GM19452 (cell line): ENCODE data around the gene GSC2.

Experiments
- ATAC-seq: cut with Tn5 transposase; IDR thresholded peaks from one replicate; pipeline ENCODE4 v1.9.1; 2021; ENCODE audit not compliant: unreplicated experiment

Gene GSC2

DNA sequence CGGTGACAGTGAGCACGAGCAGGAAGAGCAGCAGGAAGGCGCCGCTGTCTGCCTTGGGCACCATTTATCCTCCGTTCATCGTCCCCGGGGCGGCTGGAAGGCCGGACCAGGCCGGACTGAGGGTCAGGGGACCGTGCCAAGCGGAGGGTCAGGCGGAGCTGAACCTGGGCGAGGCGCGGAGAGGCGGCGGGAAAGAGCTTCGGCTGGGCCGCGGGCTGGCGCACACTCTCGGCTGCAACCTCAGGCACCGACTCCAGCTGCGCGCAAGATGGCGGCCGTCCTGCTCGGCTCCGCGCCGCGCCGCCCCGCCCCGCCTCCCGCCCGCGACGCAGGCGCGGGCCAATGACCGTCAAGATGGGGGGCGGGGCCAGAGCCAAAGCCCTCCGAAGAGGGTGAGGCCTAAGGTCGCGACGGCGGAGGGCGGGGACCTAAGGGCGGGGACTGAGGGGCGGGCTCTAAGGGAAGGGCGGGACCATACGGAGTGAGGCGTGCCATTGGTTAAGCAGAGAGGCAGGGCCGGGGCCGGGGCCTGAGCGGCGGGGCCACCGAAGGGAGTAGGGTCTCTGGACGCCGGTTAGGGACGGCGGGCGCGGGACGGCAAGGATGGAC is 27.8 kb downstream of the GSC2 start, which contains the start of gene DGCR2:
Gene DGCR2 (minus strand): TSS at position 270 of the 609 bp plus-strand sequence. CDS start 206 bp downstream, at position 64.
- ATAC-seq: peak; percentile 78

DNA sequence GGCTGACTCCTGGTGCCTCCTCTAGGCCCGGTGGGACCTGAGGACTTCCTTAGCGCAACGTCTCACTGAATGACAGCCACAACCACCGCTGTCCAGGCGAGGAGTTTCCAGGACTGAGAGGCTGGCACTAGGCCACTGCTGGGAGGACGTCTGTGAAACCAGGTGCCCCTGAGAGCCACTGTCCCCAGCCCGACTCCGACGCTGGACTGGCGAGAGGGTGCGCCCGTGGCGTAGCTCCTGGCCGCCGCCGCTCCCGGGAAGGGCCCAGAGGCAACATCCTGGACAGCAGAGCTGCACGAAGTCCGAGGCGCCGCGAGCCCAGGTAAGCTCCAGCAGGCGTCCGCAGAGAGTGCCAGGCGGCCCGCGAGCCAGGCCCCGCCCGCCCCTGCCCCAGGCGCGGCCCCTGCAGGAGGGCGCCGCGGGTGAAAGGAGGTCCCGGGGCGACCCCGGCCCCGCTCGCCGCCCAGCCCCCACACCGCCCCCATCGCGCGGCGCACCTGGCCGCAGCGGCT is 28.4 kb downstream of the GSC2 start:
- ATAC-seq: peak; percentile 15

- ATAC-seq: no peak
These were observed 29.1 kb downstream of the GSC2 start for GRCh38 chr22:19120829-19121630.

DNA sequence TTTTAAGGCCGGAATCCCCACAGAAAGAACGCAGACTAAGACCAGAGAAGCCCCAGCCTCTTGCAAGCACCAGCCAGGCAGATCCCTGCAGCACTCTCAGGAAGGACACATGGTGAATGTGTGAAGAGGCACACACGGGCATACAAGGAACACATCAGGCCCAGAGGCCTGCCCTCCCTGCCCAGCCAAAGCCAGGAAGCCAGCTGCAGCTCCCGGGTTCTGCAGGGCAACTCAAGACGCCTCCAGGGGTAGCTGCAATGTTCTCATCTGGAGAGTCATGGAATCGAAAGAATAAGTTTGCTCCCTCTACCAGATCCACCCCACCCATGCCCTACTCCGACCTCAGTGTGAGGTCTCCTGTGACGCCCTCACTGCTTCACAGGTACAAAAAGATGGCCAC is 30.1 kb downstream of the GSC2 start:
- ATAC-seq: no peak

DNA sequence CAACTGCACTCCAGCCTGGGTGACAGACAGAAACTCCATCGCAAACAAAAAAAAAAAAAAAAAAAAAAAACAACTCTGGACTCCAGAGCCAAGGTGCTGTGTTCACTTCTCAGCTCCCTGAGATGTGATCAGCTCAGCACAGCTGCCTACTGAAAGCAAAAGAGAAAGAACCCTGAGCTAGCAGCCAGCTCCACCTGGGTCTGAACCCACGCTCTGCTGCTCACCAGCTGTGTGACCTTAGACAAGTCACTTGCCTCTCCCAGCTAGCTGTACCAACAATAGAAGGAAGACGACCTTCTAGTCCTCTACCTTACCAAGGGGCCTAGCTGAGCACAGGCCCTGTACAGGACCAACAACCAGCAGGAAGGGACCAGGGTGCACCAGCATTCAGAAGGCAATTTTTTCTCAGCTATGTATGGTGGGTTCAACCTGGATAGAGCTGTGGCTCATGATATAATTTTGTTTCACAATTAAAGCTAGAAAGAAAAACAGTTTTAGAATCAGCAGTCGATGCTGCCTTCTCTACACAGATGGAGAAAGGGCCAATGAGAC is 31.7 kb downstream of the GSC2 start:
- ATAC-seq: peak; percentile 51

- ATAC-seq: no peak
These were observed 33.0 kb downstream of the GSC2 start for GRCh38 chr22:19117111-19117512.

GRCh38 chr22:19115628-19116027 is 34.5 kb downstream of the GSC2 start:
- ATAC-seq: no peak

- ATAC-seq: no peak
These were observed 35.0 kb downstream of the GSC2 start for GRCh38 chr22:19114984-19115552.

DNA sequence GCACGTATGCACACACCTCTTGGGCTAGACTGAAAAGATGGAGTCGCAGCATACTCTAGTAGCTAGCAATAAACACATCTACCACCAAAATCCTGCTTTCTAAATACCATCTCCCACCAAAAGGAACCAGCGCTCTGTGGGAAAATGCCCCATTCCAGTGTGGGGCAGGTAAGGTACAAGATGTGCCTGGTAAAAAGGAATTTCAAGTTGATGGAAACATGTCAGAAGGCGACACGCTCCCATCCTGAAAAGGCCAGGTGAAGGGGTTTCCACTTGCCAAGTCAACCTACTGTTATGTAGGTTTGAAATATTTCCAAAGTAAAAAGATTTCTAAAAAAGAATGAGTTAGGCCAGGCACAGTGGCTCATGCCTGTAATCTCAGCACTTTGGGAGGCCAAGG is 36.7 kb downstream of the GSC2 start:
- no peak for ATAC-seq

DNA sequence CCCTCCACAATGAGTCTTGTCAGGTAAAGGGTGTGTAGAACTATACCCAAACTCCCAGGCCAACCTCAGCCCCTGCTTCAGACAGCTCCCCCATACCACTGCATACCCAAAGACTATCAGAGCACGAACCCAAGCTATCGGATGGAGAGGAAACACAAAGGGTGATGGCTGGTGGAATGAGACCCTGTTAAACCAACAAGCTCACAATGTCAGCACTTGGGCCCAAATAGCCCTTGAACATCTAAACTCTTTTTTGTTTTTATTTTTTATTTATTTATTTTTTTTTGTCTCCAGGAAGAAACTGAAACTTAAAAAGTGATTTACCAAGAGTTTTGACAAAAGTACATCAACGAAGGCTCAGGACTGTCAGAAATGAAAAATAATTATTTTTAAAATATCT is 38.5 kb downstream of the GSC2 start:
- no peak for ATAC-seq

- no peak for ATAC-seq
These were observed 39.0 kb downstream of the GSC2 start for GRCh38 chr22:19111140-19111539.

DNA sequence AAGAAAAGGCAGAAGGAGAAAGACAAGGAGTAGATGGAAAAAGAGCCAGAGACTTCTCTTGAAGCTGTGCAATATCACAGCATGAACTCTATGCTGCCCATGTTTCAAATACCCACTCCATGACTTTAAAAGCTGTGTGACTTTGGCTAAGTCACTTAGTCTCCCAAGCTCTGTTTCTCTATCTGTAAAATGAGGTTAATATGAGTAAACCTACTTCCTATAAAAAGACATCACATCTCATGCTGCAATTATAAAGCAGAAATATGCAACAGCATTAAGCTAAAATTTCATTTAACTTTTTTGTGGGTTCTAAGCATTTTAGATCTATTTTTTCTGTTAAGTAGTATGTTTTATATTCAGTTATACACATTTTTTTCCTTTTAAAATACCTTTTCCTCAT is 39.4 kb downstream of the GSC2 start:
- no peak for ATAC-seq

- ATAC-seq: no peak
These were observed 40.0 kb downstream of the GSC2 start for GRCh38 chr22:19110064-19110458.

DNA sequence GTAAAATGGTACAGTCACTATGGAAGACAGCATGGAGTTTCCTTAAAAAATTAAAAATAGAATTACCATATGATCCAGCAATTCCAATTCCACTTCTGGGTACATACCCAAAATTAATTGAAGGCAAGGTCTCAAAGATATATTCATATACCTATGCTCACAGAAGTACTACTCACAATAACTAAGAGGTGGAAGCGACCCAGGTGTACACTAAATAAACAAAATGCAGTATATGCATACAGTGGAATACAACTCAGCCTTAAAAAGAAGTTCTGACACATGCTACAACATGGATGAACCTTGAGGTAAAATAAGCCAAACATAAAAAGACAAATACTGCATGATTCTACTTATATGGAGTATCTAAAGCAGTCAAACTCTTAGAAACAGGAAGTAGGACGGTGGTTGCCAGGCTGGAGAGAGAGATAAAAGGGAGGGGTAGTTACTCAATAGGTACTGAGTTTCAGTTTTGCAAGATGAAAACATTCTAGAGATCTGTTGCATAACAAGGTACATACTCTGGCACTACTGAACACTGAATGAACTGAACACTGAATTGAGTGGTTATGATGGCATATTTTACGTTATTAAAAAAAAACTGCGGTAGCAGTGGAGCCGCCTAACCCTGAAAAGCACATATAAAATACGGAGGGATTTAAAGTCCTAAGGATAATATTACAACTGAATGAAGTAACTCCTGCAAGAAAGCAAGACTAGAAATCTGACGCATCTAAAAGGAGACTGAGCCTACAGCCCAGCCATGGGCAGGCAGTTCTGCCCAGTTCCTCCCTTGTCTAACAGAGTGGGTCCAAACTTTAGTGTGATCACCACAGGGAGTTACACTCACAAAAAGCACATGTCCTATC is 40.7 kb downstream of the GSC2 start:
- peak; percentile 76 for ATAC-seq

- no peak for ATAC-seq
These were observed 41.3 kb downstream of the GSC2 start for GRCh38 chr22:19108807-19109197.

DNA sequence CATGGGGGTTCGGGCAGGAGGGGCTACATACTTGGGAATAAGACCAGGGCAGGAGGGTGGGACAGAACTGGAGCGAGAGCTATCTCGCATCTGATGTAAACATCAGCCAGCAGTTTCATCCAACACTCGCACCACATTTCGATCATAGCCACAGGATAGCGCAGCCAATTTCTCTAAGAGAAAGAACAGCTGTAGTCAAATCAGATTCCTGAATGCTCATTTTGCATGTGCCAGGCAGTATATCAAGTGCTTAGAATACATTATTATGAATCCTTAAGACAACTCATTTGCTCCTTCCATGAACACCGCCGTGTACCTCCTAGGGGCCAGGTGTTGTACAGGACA is 42.4 kb downstream of the GSC2 start:
- no peak for ATAC-seq

DNA sequence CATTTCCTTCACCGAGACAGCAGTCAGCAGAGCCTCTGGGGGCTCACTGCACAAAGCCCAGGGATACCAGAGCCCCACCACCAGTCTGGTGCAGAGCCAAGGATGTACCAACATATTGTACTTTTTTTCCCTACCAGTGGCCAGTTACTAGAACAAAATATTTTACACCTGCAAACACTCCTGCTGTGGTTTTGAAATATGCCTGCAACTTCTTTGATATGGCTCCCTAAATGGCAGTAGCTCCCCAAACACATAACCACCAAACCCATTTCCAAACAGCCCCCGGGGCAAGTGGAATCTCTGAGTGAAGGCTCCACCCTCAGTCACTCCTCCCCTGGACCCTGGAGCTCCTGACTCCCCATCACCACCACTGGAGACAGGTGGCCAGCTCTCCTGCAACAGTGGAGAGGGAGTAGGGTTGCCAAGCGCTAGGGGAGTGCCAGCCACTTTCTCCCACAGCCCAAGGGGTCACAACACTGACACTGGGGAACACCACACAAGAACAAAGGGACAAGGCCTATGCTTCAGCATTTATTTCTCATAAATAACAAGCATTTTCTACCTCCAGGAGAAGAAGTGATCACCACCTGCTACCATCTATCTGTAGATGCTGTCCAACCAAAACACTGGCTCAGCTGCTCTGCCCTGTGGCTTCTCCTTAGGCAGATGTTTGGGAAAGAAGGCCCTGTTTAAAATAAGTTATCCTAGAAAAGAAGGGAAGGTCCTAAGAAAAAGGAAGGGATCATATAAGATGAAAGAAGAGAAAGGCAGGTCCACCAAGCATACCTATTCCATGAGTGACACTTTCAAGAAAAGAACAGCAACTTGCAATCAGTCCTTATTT is 43.0 kb downstream of the GSC2 start:
- no peak for ATAC-seq

- ATAC-seq: no peak
These were observed 44.0 kb downstream of the GSC2 start for GRCh38 chr22:19105867-19106802.

DNA sequence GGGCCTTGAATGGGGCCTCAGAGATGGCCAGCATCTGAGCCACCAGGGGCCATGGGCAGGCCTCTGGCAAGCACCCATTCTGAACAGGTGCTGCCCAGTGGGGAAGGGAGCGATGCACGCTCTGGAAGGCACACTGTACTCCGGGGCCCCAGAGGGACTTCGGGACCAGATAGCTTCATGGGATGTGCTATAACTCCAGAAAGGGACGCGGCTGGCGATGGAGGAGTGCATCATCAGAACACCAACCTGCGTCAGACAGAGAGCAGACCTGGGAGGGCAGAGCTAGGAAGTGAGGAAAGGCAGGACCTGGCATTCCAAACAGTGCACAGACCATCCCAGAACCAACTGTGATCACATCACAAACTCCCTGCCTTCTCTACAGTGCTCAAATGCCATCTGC is 44.6 kb downstream of the GSC2 start:
- no peak for ATAC-seq
